ENCODE data around the gene STAMBP. TPM values are rescaled to one million over a fixed set of nuclear protein-coding genes. Genes with fewer than 3 reads are reported as not detected.

The STAMBP gene
- total RNA-seq, 1 donor: 34.2 TPM

GRCh38 chr2:73818296-73818695 is 10.5 kb upstream of the STAMBP start:
- H3K4me3 ChIP-seq (ENCODE audit: low read depth, low read length): no peak overlapping the region
- DNase-seq (ENCODE audit: low read depth): no peak
- no peak for TF ChIP-seq CTCF (IDR thresholded peaks at IDR 0.05; ENCODE audit: insufficient read depth, low read length)

DNA sequence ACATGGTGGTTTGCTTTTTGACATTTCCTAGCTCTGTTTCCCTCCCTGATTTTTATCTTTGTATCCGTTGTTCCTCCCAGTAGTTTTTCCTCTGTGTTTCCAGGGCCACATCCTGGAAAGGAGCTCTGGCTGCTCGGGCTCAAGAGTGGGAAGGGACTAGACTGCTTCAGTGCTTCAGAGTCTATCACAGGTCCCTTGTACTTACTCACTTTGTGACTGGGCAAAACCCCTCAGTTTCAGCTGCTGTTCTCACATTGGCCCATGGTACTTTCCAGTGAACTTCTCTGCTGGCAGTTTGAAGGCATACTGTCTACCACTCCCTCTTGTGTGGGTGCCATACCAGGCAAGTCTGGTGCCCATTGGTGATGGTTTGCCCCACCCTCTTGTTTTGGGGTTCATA is 7.5 kb upstream of the STAMBP start:
- no peak for TF ChIP-seq CTCF (IDR thresholded peaks at IDR 0.05; ENCODE audit: insufficient read depth, low read length)
- H3K4me3 ChIP-seq (ENCODE audit: low read depth, low read length): no peak overlapping the region
- DNase-seq (ENCODE audit: low read depth): no peak

DNA sequence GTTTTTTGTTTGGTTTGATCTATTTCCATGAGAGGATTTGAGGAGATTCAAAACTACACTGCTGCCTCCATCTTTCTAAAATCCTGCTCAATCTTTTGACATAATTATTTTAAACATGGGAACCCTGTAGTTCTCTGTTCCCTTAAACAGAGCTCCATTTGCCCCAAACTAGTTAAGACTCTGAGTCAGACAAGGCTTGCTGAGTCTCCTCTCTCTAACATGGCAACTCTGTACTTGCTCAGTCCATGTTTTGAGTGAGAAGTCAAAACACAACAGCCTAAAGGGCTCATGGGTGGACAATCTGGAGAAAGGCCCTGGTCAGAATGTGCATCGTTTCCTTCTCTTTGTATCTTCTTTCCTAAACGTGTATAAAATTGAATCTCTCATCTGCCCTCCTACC is 7.1 kb upstream of the STAMBP start:
- TF ChIP-seq CTCF (IDR thresholded peaks at IDR 0.05; ENCODE audit: insufficient read depth, low read length): no peak
- DNase-seq (ENCODE audit: low read depth): no peak
- H3K4me3 ChIP-seq (ENCODE audit: low read depth, low read length): no peak overlapping the region

DNA sequence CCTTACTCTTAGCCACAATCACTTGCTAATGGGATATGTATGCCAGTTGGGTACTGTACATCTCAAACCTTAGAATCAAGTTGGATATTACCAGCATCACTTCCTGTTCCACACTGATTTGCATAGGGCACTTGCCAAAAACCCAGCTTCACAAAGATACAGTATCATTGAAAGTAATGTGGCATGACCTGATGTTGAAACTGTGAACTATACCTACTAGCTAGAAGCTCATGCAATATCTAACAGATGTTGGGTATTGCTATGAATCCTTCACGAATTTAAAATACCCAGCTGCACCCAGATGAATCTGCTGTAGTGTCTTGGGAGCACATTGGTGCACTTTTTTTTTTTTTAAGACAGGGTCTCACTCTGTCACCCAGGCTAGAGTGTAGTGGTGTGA is 6.5 kb upstream of the STAMBP start:
- no peak for TF ChIP-seq CTCF (IDR thresholded peaks at IDR 0.05; ENCODE audit: insufficient read depth, low read length)
- DNase-seq (ENCODE audit: low read depth): no peak
- H3K4me3 ChIP-seq (ENCODE audit: low read depth, low read length): no peak overlapping the region

GRCh38 chr2:73822991-73823390 is 5.8 kb upstream of the STAMBP start:
- no peak for DNase-seq (ENCODE audit: low read depth)
- H3K4me3 ChIP-seq (ENCODE audit: low read depth, low read length): no peak overlapping the region
- no peak for TF ChIP-seq CTCF (IDR thresholded peaks at IDR 0.05; ENCODE audit: insufficient read depth, low read length)

DNA sequence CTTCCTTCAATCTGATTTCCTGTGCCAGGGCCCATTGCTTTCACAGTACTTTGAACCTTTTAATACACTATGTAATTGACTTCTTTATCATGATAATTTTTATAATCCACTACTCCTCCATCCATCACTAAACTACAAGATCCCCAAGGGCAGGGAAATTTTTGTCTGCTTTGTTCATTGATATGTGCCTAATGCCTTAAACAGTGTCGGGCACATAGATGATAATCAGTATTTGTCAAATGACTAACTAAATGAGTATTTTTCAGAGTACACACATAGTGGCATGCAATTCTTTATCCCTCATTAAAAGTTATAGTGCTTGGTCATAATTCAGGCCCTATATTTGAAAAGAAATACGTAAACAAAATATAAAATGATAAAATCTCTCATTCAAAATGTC is 5.3 kb upstream of the STAMBP start:
- no peak for DNase-seq (ENCODE audit: low read depth)
- TF ChIP-seq CTCF (IDR thresholded peaks at IDR 0.05; ENCODE audit: insufficient read depth, low read length): no peak
- no peak overlapping the region for H3K4me3 ChIP-seq (ENCODE audit: low read depth, low read length)

DNA sequence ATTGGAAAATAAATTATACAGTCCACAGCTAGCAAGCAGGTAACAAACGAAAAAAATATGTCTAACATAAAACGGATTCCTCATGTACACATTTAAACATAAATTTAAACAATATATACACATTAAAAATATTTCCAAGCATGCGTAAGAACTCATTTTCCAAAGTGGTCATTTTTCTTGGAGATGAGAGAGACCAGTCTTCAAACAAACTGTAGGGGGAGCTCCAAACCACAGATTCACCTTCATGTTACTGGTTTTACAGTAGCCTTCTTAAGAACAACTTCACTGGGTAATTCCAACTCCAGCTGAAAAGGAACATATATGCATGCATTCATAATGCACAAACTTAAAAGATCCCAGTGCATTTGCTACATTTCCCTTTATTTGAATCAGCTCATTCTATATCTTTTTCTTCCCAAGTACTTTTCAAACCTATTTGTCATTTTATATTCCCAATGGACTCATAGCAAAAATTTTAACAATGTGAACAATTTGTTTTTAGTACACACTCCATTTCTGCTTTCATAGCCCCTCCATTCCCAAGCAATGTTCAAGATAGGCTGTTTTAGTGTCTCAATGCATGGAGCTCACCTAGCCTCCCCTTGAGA is 4.7 kb upstream of the STAMBP start:
- peak; percentile 95 for DNase-seq (ENCODE audit: low read depth)
- H3K4me3 ChIP-seq (ENCODE audit: low read depth, low read length): no peak overlapping the region
- peak; percentile 82 for TF ChIP-seq CTCF (IDR thresholded peaks at IDR 0.05; ENCODE audit: insufficient read depth, low read length)
